Measurements from ENCODE around the gene ARMC6.

ARMC6 gene

GRCh38 chr19:19098703-19099632, 65.6 kb downstream of the ARMC6 start:
- no peak for TF ChIP-seq CTCF (IDR thresholded peaks at IDR 0.05)

GRCh38 chr19:19101540-19101939, 68.1 kb downstream of the ARMC6 start:
- TF ChIP-seq CTCF (IDR thresholded peaks at IDR 0.05) = no peak

GRCh38 chr19:19103167-19103566, 69.8 kb downstream of the ARMC6 start:
- no peak for TF ChIP-seq CTCF (IDR thresholded peaks at IDR 0.05)

GRCh38 chr19:19105365-19106055, 72.1 kb downstream of the ARMC6 start:
- no peak for TF ChIP-seq CTCF (IDR thresholded peaks at IDR 0.05)

GRCh38 chr19:19106056-19106551, 72.7 kb downstream of the ARMC6 start:
- TF ChIP-seq CTCF (IDR thresholded peaks at IDR 0.05) = no peak

- TF ChIP-seq CTCF (IDR thresholded peaks at IDR 0.05) = no peak
These were observed 74.3 kb downstream of the ARMC6 start for GRCh38 chr19:19107654-19108053.

Measured in LNCAP (cell line).